K562 (cell line): ENCODE results near the gene TBC1D17. TPM values are rescaled to one million over a fixed set of nuclear protein-coding genes. Genes with fewer than 3 reads are reported as not detected.
A peak's percentile ranks its signal among the peaks of the same experiment; 100 is the strongest.

Experiments used
- ATAC-seq: fragments of 200-7000 bp; cut with Tn5 transposase; 3 replicates; pipeline ENCODE4 v1.9.1; 2020; ENCODE audit warnings: moderate library complexity
- BruUV-seq: library from RNA; stranded (reverse); fragments of 400-500 nt; replicated peaks from 2 replicates; lab custom pipeline; 2021; lab: Mats Ljungman, UMichigan
- CTCF ChIA-PET: fragments of 300-600 bp; formaldehyde crosslinking; extraction: SDS; loops from one replicate; lab custom pipeline; 2021; ENCODE audit warnings: low intra/inter-chr PET ratio; lab: Yijun Ruan, JAX
- POLR2A ChIA-PET: fragments of 300-600, 350-650 bp; sonication (Branson Sonifier 250); formaldehyde crosslinking; extraction: SDS; loops from one replicate; lab custom pipeline; 2021; ENCODE audit warnings: antibody characterized with exemption, inconsistent platforms; lab: Yijun Ruan, JAX
- DNase-seq, 4 experiments: peaks; one replicate each; pipeline versions ENCODE4 v3.0.0 to v3.0.0-alpha.2; 2011 to 2018; ENCODE audit warnings: low spot score in 3 of 4, mixed read lengths in 3 of 4; ENCODE audit errors: extremely low read depth in 1 of 4
- FAIRE-seq: peaks from 2 replicates; lab custom pipeline; 2011; peaks lifted over from hg19 to GRCh38; lab: Jason Lieb, UNC
- H2AFZ ChIP-seq: 2 replicates; pipeline ENCODE4 v1.6.0; 2011; ENCODE audit warnings: low read depth, low read length, control low read depth, inconsistent platforms
- H3K27ac ChIP-seq: fragments of 200-600 bp; 3 replicates; pipeline ENCODE4 v1.8.0; 2011; ENCODE audit warnings: low read depth, mild to moderate bottlenecking, control low read depth, inconsistent platforms, low read length, moderate library complexity, mixed read lengths; ENCODE audit errors: extremely low read depth
- H3K27me3 ChIP-seq, 2 experiments: fragments of 300-600 bp in 1 of 2; 2 replicates in 1 of 2; 3 replicates in 1 of 2; pipeline versions ENCODE4 v1.6.0 to v1.8.0; 2011; ENCODE audit warnings: inconsistent platforms in 2 of 2, low read length in 2 of 2, mild to moderate bottlenecking in 1 of 2, mixed read lengths in 1 of 2, moderate library complexity in 1 of 2; ENCODE audit not compliant: control insufficient read depth in 2 of 2, insufficient read depth in 2 of 2
- H3K36me3 ChIP-seq: fragments of 300-600 bp; 3 replicates; pipeline ENCODE4 v1.8.0; 2011; ENCODE audit warnings: mild to moderate bottlenecking, low read length, inconsistent platforms; ENCODE audit not compliant: control insufficient read depth, insufficient read depth
- H3K4me1 ChIP-seq, 2 experiments: fragments of 200-600 bp in 1 of 2; replicated peaks in 1 of 2; 2 replicates in 1 of 2; 3 replicates in 1 of 2; pipeline versions ENCODE4 v1.5.1 to v1.8.0; 2011; ENCODE audit warnings: inconsistent platforms in 2 of 2, low read length in 2 of 2, mild to moderate bottlenecking in 1 of 2, mixed read lengths in 1 of 2, moderate library complexity in 1 of 2; ENCODE audit not compliant: control insufficient read depth in 2 of 2, insufficient read depth in 2 of 2
- H3K4me2 ChIP-seq: 2 replicates; pipeline ENCODE4 v1.6.1; 2011; ENCODE audit warnings: low read length, control low read depth, inconsistent platforms, mixed read lengths; ENCODE audit not compliant: insufficient read depth
- H3K4me3 ChIP-seq: fragments of 200-600 bp; sonication (generic), shearing (Covaris generic); 2 replicates; pipeline ENCODE4 v1.5.1; 2016; ENCODE audit warnings: control low read depth, inconsistent platforms
- H3K79me2 ChIP-seq: fragments of 200-600 bp; 3 replicates; pipeline ENCODE4 v1.8.0; 2011; ENCODE audit warnings: low read length, inconsistent platforms; ENCODE audit not compliant: control insufficient read depth, insufficient read depth
- H3K9ac ChIP-seq, 2 experiments: 2 replicates each; pipeline versions ENCODE4 v1.6.0 to v1.6.1; 2011; ENCODE audit warnings: low read depth in 2 of 2, low read length in 2 of 2, control low read depth in 1 of 2, inconsistent platforms in 1 of 2, mild to moderate bottlenecking in 1 of 2, mixed read lengths in 1 of 2; ENCODE audit not compliant: insufficient read depth in 1 of 2
- H3K9me1 ChIP-seq: one replicate; pipeline ENCODE4 v1.6.0; 2011; ENCODE audit warnings: inconsistent platforms, mild to moderate bottlenecking, low read length, moderate library complexity; ENCODE audit not compliant: control insufficient read depth, insufficient read depth
- H3K9me3 ChIP-seq: replicated peaks from 2 replicates; pipeline ENCODE4 v1.5.1; 2011; ENCODE audit warnings: low read depth, low read length, inconsistent platforms; ENCODE audit not compliant: control insufficient read depth, insufficient read depth
- H4K20me1 ChIP-seq: replicated peaks from 2 replicates; pipeline ENCODE4 v1.6.1; 2011; ENCODE audit warnings: low read length, inconsistent platforms, mixed read lengths; ENCODE audit not compliant: control insufficient read depth, insufficient read depth
- ARNT ChIP-seq, 2 experiments: fragments of 450-650 bp; IDR thresholded peaks; 2 replicates each; pipeline ENCODE4 v1.6.1; 2016; ENCODE audit warnings: mild to moderate bottlenecking in 1 of 2
- HLTF ChIP-seq: fragments of 450-650 bp; IDR thresholded peaks from 2 replicates; pipeline ENCODE4 v1.6.1; 2016
- ILF3 ChIP-seq: fragments of 450-650 bp; IDR thresholded peaks from 2 replicates; pipeline ENCODE4 v1.6.1; 2018; ENCODE audit warnings: antibody characterized with exemption, mild to moderate bottlenecking, moderate library complexity, borderline replicate concordance
- KDM4B ChIP-seq, 2 experiments: fragments of 450-650 bp in 1 of 2; sonication (generic) in 1 of 2; IDR thresholded peaks; 2 replicates each; pipeline ENCODE4 v1.6.1; 2016 to 2017; ENCODE audit warnings: borderline replicate concordance in 2 of 2, antibody characterized with exemption in 1 of 2, low read depth in 1 of 2, mild to moderate bottlenecking in 1 of 2
- KLF10 ChIP-seq: fragments of 250-450 bp; sonication (Bioruptor Pico); IDR thresholded peaks from 2 replicates; pipeline ENCODE4 v1.6.1; 2021; ENCODE audit warnings: matching md5 sums
- MBD2 ChIP-seq: sonication (generic); IDR thresholded peaks from 2 replicates; pipeline ENCODE4 v1.6.1; 2016; ENCODE audit warnings: low read depth, borderline replicate concordance
- POLR2B ChIP-seq: fragments of 450-650 bp; IDR thresholded peaks from 2 replicates; pipeline ENCODE4 v1.6.1; 2018; ENCODE audit warnings: low read depth; ENCODE audit not compliant: partially characterized antibody
- POLR3A ChIP-seq: IDR thresholded peaks from 2 replicates; pipeline ENCODE4 v1.6.1; 2011; ENCODE audit warnings: borderline replicate concordance, mild to moderate bottlenecking, moderate library complexity; ENCODE audit not compliant: insufficient read length, insufficient read depth; ENCODE audit errors: extremely low read depth
- SRSF3 ChIP-seq: fragments of 200-400 bp; formaldehyde crosslinking; IDR thresholded peaks from 2 replicates; pipeline ENCODE4 v1.6.1; 2016; ENCODE audit warnings: mild to moderate bottlenecking, low read length, moderate library complexity; ENCODE audit not compliant: insufficient read depth
- TARDBP ChIP-seq: fragments of 450-650 bp; IDR thresholded peaks from 2 replicates; pipeline ENCODE4 v1.6.1; 2016
- ZNF444 ChIP-seq: fragments of 250-450 bp; sonication (Bioruptor Pico); IDR thresholded peaks from 2 replicates; pipeline ENCODE4 v1.4.0; 2020; ENCODE audit warnings: mild to moderate bottlenecking, moderate library complexity
- ZNF639 ChIP-seq, 2 experiments: fragments of 200-800 bp in 1 of 2; sonication (Bioruptor generic) in 1 of 2; sonication (generic) in 1 of 2; formaldehyde crosslinking in 1 of 2; IDR thresholded peaks in 1 of 2; conservative IDR thresholded peaks in 1 of 2; 2 replicates each; pipeline versions ENCODE4 v1.5.0 to v1.6.1; 2016 to 2020; ENCODE audit warnings: missing compliant biosample characterization in 1 of 2, missing genetic modification characterization in 1 of 2, missing genetic modification reagents in 1 of 2
- WGBS: fragments of 100-300 bp; shearing (Covaris generic); methylation state at CpG from one replicate; pipeline ENCODE4 v1.1.6; 2016; ENCODE audit warnings: low coverage, mixed read lengths; ENCODE audit not compliant: insufficient coverage; ENCODE audit errors: missing lambda C conversion rate; 5-methylcytosine and 5-hydroxymethylcytosine counted together
- in situ Hi-C: fragments of 300-500 bp; cut with MboI; formaldehyde crosslinking; loops from 4 replicates; pipeline ENCODE4 v1.15.0; 2018; ENCODE audit warnings: inconsistent platforms, mixed read lengths
- intact Hi-C: fragments of 100-400 bp; cut with micrococcal nuclease; formaldehyde crosslinking; loops from 2 replicates; pipeline ENCODE4 v1.14.2; 2022
- polyA plus RNA-seq, 8 experiments: library from polyadenylated mRNA; depleted of rRNA in 4 of 8; stranded (reverse) in 5 of 8; unstranded in 3 of 8; fragments of >200 nt; fragmentation: Nextera tagmentation in 2 of 8; fragmentation: Illumina TruSeq in 1 of 8; extraction: Ambion mirVana in 2 of 8; extraction: Trizol in 1 of 8; gene quantifications; 2 replicates each; pipeline versions ENCODE4 v1.2.1 to v1.2.3, GENCODE V29; 2011 to 2014; ENCODE audit warnings: inconsistent platforms in 1 of 8, missing spikeins in 1 of 8
- total RNA-seq, 7 experiments: library from RNA; depleted of rRNA in 6 of 7; stranded (reverse); fragments of >200 nt in 6 of 7; fragmentation: Illumina TruSeq in 2 of 7; extraction: Trizol in 2 of 7; gene quantifications; 2 replicates each; pipeline versions ENCODE4 v1.2.1 to v1.2.3, GENCODE V29; 2011 to 2021; ENCODE audit warnings: low replicate concordance in 1 of 7
- TF ChIP-seq, protein P1 (sequence below): fragments of 450-650 bp; IDR thresholded peaks from 2 replicates; pipeline ENCODE4 v1.6.1; 2016
- TF ChIP-seq, protein P2 (sequence below): fragments of 450-650 bp; formaldehyde crosslinking; IDR thresholded peaks from 2 replicates; pipeline ENCODE4 v1.4.0; 2022; ENCODE audit warnings: missing genetic modification characterization

The TBC1D17 gene
- total and polyA plus RNA-seq, 9 of the 15 experiments (the other 6 are each of a cell fraction or from before 2014, with no cell fraction given) = 0.42 to 16.0 (median 3.8) TPM

DNA sequence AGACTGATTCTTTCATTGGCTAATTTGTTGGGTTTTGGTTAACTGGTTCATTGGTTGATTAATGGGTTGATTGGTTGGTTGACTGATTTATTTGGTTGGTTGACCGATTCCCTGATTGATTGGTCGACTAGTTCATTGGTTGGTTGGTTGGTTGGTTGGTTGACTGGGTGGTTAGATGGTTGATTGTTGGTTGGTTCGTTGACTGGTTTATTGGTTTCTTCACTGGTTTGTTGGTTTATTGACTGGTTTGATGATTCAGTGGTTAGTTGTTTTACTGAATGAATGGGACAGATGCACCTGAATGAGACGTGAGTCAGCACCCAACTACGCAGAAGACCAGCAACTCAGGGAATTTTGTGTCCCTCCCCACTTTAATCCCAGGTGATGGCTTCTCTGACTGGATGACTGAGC is 54.5 kb downstream of the TBC1D17 start:
- H3K27me3 ChIP-seq = no peaks in the 10 kb centered on the region
- peaks cover 5% of the 10 kb centered on the region for H3K9me1 ChIP-seq
- ATAC-seq = no peak
- H3K9me3 ChIP-seq = no peaks in the 10 kb centered on the region
- peaks cover 41% of the 10 kb centered on the region for H3K79me2 ChIP-seq
- no peak overlapping the region for H3K4me2 ChIP-seq
- H4K20me1 ChIP-seq = peaks cover 12% of the 10 kb centered on the region
- no peak overlapping the region for H3K4me3 ChIP-seq
- in situ Hi-C loops = loop anchor here (10.0 kb wide), 1 partner anchor 163 kb away; no protein-coding TSS in a partner anchor
- H3K27ac ChIP-seq = no peak overlapping the region
- no peak for DNase-seq
- intact Hi-C loops = no loop called here
- H3K4me1 ChIP-seq = peaks cover 17 to 44% of the 10 kb centered on the region in 2 experiments
- H3K9ac ChIP-seq = no peak overlapping the region
- no peak for FAIRE-seq
- 80% methylated on average over 5 of the region's 5 CpGs for WGBS
- ChIA-PET POLR2A (interaction anchor here (0.6 to 6.4 kb wide), 2 partner anchors 17 to 63 kb away, joined by 4 to 105 read pairs; no protein-coding TSS in a partner anchor), CTCF (no interaction called here)
- no TSS peak for BruUV-seq
- H2AFZ ChIP-seq = no peak overlapping the region
- H3K36me3 ChIP-seq = peaks cover 20% of the 10 kb centered on the region
- TF ChIP-seq, protein P1, sequence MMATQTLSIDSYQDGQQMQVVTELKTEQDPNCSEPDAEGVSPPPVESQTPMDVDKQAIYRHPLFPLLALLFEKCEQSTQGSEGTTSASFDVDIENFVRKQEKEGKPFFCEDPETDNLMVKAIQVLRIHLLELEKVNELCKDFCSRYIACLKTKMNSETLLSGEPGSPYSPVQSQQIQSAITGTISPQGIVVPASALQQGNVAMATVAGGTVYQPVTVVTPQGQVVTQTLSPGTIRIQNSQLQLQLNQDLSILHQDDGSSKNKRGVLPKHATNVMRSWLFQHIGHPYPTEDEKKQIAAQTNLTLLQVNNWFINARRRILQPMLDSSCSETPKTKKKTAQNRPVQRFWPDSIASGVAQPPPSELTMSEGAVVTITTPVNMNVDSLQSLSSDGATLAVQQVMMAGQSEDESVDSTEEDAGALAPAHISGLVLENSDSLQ = 0 out of 2 replicates have a peak, but pooled peaks have one; percentile 6
- TF ChIP-seq KDM4B (IDR thresholded peaks at IDR 0.05; ENCODE audit: borderline replicate concordance in 2 of 2, low read depth in 1 of 2) (no peak), ZNF444 (CRISPR knock-in tag) (no peak), POLR3A (no peak), SRSF3 (no peak), KLF10 (CRISPR knock-in tag) (no peak), MBD2 (no peak), ILF3 (no peak), POLR2B (peak; percentile 90), ZNF639 (CRISPR knock-in tag; conservative IDR thresholded peaks at IDR 0.05 in 1 of 2, IDR thresholded peaks at IDR 0.05 in 1 of 2) (no peak), ARNT (IDR thresholded peaks at IDR 0.05) (peak in 1 of 2 experiments; percentile 46; a peak in 1 of 4 replicates), TARDBP (peak; percentile 93), HLTF (0 out of 2 replicates have a peak, but pooled peaks have one; percentile 54)
- TF ChIP-seq, protein P2, sequence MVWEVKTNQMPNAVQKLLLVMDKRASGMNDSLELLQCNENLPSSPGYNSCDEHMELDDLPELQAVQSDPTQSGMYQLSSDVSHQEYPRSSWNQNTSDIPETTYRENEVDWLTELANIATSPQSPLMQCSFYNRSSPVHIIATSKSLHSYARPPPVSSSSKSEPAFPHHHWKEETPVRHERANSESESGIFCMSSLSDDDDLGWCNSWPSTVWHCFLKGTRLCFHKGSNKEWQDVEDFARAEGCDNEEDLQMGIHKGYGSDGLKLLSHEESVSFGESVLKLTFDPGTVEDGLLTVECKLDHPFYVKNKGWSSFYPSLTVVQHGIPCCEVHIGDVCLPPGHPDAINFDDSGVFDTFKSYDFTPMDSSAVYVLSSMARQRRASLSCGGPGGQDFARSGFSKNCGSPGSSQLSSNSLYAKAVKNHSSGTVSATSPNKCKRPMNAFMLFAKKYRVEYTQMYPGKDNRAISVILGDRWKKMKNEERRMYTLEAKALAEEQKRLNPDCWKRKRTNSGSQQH = peak; percentile 95
